ENCODE results near the gene PRUNE1.

Gene PRUNE1

GRCh38 chr1:151026460-151026859 lies 18.2 kb downstream of the PRUNE1 start:
- no peak for DNase-seq (ENCODE audit: low spot score)
- TF ChIP-seq CTCF (IDR thresholded peaks at IDR 0.05; ENCODE audit: extremely low read depth, missing control alignments): no peak

GRCh38 chr1:151032164-151032563 lies 23.9 kb downstream of the PRUNE1 start:
- TF ChIP-seq CTCF (IDR thresholded peaks at IDR 0.05; ENCODE audit: extremely low read depth, missing control alignments): no peak
- DNase-seq (ENCODE audit: low spot score): no peak

- TF ChIP-seq CTCF (IDR thresholded peaks at IDR 0.05; ENCODE audit: extremely low read depth, missing control alignments): no peak
- no peak for DNase-seq (ENCODE audit: low spot score)
Measured at GRCh38 chr1:151035167-151035566, 26.9 kb downstream of the PRUNE1 start.

GRCh38 chr1:151036356-151036755 lies 28.1 kb downstream of the PRUNE1 start, which contains the start of gene BNIPL:
Gene BNIPL, plus strand, starts transcription at chr1:151036586. Its CDS starts 140 bp downstream, at chr1:151036726.
- no peak for DNase-seq (ENCODE audit: low spot score)
- no peak for TF ChIP-seq CTCF (IDR thresholded peaks at IDR 0.05; ENCODE audit: extremely low read depth, missing control alignments)

- TF ChIP-seq CTCF (IDR thresholded peaks at IDR 0.05; ENCODE audit: extremely low read depth, missing control alignments): no peak
- no peak for DNase-seq (ENCODE audit: low spot score)
Measured at GRCh38 chr1:151037032-151037431, 28.8 kb downstream of the PRUNE1 start.

GRCh38 chr1:151039521-151039920 lies 31.3 kb downstream of the PRUNE1 start:
- no peak for DNase-seq (ENCODE audit: low spot score)
- no peak for TF ChIP-seq CTCF (IDR thresholded peaks at IDR 0.05; ENCODE audit: extremely low read depth, missing control alignments)

GRCh38 chr1:151043163-151043562 lies 34.9 kb downstream of the PRUNE1 start:
- DNase-seq (ENCODE audit: low spot score): no peak
- no peak for TF ChIP-seq CTCF (IDR thresholded peaks at IDR 0.05; ENCODE audit: extremely low read depth, missing control alignments)
